Measurements from ENCODE around the gene DBF4B.
"Not testable (repeated sequence)": the region's sequence is repeated elsewhere in the genome, so short reads cannot be mapped to it uniquely, and the experiment has no call there.

Gene DBF4B, protein sequence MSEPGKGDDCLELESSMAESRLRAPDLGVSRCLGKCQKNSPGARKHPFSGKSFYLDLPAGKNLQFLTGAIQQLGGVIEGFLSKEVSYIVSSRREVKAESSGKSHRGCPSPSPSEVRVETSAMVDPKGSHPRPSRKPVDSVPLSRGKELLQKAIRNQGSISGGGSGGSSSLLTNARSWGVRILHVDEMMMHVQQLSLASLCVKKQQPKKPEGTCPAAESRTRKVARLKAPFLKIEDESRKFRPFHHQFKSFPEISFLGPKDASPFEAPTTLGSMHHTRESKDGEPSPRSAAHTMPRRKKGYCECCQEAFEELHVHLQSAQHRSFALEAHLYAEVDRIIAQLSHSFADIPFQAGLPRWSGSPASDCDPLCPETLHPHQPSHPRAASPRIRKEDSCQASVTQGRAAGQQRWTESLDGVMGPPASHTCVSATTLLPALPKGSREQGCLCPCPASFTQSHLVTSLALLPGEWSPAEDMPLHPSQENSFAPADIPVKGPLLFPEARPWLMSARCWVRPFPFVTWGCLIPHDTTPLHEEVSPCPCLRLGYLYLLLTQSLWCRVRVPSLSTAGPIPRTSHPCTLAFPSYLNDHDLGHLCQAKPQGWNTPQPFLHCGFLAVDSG

DNA sequence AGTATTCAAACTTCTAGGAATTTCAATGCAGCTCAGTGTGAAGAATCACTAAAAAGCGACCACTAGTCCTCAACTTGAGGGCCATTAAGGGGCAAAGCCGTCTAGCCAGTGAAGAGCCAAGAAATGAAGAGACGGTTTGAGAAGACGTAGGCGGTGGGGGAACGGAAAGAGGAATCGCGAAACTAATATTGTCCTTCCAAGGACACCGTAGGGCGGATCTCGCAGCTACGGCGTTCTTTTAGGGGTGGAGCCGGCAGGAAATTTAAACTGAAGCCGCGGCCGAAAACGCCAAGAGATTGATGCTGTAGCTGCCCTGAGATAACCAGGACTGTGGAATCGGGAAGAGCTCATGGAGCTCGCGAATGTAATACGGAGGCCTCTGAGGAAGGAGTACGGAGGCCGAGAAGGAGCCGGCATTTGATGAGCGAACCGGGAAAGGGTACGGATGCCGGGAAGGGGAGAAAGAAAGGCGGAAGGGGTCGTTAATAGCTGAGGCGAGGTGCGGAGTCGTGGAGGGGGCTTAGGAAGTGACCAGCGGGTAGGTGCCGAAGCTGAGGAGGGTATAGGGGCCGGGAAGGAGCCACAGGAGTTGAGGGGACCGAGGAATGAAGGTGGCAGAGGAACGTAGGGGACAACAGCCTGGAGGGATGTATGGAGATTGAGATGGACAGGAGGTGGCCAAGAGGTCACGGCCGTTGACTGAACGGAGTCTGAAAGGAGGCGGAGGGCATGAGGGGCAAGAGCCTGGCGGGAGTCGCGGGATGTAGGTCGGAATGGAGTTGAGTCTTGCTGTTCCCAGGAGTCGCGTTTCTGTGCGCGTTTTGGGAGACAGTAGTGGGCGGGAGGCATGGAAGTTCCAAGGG is at the start of gene DBF4B:
DBF4B (plus strand) TSS at position 265 of the 863 bp plus-strand sequence; CDS start at position 421, 156 bp downstream.
- peaks cover 11% of the 10 kb centered on the region for H3K27me3 Mint-ChIP-seq (ENCODE audit: low read depth)
- H3K4me1 Mint-ChIP-seq (ENCODE audit: low read depth), result peaks cover 7% of the 10 kb centered on the region
- H3K4me3 Mint-ChIP-seq, result no peak within 1 kb of the TSS
- H3K36me3 Mint-ChIP-seq (ENCODE audit: low read depth), result peaks cover 4% of the 10 kb centered on the region
- no peaks in the 10 kb centered on the region for H3K9me3 Mint-ChIP-seq
- H3K27ac Mint-ChIP-seq, result no peak within 1 kb of the TSS

DNA sequence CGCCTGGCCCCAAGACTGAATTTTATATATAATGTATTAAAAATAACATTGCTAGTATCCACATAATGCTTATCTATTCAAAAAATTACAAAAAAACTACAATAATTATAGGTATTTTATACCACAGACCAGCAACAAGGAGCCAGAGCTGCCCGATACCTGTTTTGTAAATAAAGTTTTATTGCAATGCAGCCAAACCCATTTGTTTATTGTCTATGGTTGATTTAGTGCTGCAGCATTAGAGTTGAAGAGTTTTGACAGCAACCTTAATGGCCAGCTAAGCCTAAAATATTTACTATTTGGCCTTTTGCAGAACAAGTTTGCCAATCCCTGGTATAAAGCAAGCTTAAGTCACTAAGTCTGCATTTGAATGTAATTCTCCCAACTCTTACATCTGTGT is 46.6 kb upstream of the DBF4B start:
- Mint-ChIP-seq H3K27me3 (ENCODE audit: low read depth) (peaks cover 28% of the 10 kb centered on the region), H3K9me3 (no peaks in the 10 kb centered on the region), H3K27ac (no peak overlapping the region), H3K4me3 (no peak overlapping the region), H3K4me1 (ENCODE audit: low read depth) (peaks cover 3% of the 10 kb centered on the region), H3K36me3 (ENCODE audit: low read depth) (peaks cover 2% of the 10 kb centered on the region)

DNA sequence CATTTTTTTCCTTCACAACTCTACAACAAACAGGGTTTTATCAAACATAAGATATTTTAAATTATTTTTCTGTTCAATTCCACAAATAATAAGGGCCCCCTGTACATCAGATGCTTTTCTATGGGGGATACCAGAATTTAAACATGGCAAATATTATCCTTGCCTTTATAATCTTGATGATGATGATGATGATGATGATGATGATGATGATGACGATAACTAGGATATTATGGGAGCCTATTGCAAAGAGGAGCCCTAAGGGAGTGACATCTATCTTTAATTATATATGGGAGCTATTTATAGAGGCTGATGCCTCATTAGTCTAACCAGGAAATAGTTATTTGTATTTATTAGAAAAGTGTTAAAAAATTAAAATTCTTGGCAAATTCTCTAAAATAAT is 45.4 kb upstream of the DBF4B start:
- H3K9me3 Mint-ChIP-seq, result no peaks in the 10 kb centered on the region
- H3K4me1 Mint-ChIP-seq (ENCODE audit: low read depth), result no peaks in the 10 kb centered on the region
- H3K36me3 Mint-ChIP-seq (ENCODE audit: low read depth), result no peaks in the 10 kb centered on the region
- H3K27me3 Mint-ChIP-seq (ENCODE audit: low read depth), result peaks cover 25% of the 10 kb centered on the region
- no peak overlapping the region for H3K4me3 Mint-ChIP-seq
- H3K27ac Mint-ChIP-seq, result no peak overlapping the region

DNA sequence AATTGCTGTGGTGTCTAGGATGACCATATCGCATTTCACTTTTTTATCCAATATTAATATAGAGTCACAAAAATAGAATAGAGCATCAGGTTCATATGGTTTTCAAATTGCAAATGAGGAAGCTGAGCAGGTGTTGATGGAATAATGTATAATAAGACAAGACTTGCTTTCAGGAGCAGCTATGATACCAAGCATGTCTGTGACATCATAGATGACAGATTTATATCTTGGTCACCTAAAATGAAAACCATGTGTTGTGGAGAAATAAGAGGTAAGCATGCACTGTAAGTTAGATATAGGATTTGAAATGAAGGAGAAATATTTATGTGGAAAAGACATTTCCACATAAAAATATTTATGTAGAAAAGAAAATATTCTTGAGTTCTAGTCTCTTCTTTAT is 43.6 kb upstream of the DBF4B start:
- no peaks in the 10 kb centered on the region for H3K4me1 Mint-ChIP-seq (ENCODE audit: low read depth)
- peaks cover 21% of the 10 kb centered on the region for H3K27me3 Mint-ChIP-seq (ENCODE audit: low read depth)
- no peaks in the 10 kb centered on the region for H3K36me3 Mint-ChIP-seq (ENCODE audit: low read depth)
- H3K9me3 Mint-ChIP-seq, result no peaks in the 10 kb centered on the region
- no peak overlapping the region for H3K27ac Mint-ChIP-seq
- no peak overlapping the region for H3K4me3 Mint-ChIP-seq

DNA sequence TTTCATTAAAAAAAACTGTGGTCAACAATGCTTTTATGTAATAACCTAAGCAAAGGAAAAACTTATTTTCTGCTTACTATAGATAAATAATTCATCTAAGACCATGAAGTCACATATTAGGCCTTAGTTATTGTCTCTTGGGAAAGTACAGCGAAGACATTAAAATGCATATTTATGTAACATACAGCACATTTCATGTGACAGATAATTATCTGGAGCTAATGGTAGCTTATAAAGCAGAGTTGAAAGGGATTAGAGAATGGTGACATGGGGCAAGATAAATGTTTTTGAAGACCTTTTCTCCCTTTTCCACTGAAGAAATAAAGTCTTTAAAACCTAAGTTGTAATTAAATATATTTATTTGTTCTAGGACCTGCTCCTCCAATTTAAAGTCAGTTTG is 42.5 kb upstream of the DBF4B start:
- no peak overlapping the region for H3K27ac Mint-ChIP-seq
- no peaks in the 10 kb centered on the region for H3K9me3 Mint-ChIP-seq
- H3K36me3 Mint-ChIP-seq (ENCODE audit: low read depth), result no peaks in the 10 kb centered on the region
- peaks cover 21% of the 10 kb centered on the region for H3K27me3 Mint-ChIP-seq (ENCODE audit: low read depth)
- no peak overlapping the region for H3K4me3 Mint-ChIP-seq
- no peaks in the 10 kb centered on the region for H3K4me1 Mint-ChIP-seq (ENCODE audit: low read depth)

DNA sequence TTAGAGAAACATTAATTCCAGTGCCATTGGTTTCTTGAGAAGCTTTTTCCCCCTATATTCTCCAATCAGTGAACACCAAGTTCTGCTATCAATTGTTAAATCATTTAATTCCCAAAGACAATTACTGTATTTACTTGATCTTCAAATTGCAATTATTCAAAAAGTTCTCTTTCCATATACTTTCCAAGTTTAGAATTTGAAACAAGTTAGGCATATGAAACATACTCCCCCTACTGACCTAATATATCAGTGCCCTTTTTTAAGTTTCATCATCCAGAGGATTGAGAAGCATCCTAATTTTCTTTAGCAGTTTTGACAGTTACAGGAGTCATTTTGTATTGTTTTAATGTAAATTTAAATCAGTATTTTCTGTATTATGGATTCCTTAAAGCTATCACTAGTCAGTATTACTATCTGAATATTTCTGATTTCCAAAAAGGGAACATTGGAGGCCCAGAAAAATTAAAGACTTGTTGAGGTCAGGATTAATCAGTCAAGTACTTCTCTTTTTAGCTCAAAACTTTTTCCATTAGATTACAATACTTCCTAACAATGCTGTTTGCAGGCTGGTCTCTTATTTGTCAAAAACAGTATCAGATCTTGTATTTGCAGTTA is 35.9 kb upstream of the DBF4B start:
- Mint-ChIP-seq H3K4me1 (ENCODE audit: low read depth) (no peaks in the 10 kb centered on the region), H3K27ac (no peak overlapping the region), H3K4me3 (no peak overlapping the region), H3K36me3 (ENCODE audit: low read depth) (no peaks in the 10 kb centered on the region), H3K9me3 (no peaks in the 10 kb centered on the region), H3K27me3 (ENCODE audit: low read depth) (peaks cover 1% of the 10 kb centered on the region)

DNA sequence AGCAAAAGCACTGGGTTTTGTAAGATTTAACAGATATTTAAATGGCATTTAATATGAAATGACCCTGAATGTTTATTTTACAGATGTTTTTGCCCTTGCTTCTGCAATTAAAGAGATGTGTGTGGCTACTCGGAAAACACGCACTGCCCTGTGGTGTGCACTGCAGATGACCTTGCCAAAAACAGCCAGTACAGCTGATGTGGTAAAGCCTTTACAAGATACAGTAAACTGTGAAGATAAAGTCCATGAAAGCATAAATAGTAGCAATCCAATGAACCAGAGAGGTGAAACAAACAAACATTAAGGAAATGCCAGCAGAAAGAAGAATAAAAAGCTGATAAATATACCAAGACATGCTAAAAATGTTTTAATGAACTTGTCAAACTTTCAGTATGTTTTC is 34.6 kb upstream of the DBF4B start:
- Mint-ChIP-seq H3K27ac (no peak overlapping the region), H3K4me3 (no peak overlapping the region), H3K36me3 (ENCODE audit: low read depth) (peaks cover 12% of the 10 kb centered on the region), H3K27me3 (ENCODE audit: low read depth) (no peaks in the 10 kb centered on the region), H3K4me1 (ENCODE audit: low read depth) (no peaks in the 10 kb centered on the region), H3K9me3 (no peaks in the 10 kb centered on the region)

DNA sequence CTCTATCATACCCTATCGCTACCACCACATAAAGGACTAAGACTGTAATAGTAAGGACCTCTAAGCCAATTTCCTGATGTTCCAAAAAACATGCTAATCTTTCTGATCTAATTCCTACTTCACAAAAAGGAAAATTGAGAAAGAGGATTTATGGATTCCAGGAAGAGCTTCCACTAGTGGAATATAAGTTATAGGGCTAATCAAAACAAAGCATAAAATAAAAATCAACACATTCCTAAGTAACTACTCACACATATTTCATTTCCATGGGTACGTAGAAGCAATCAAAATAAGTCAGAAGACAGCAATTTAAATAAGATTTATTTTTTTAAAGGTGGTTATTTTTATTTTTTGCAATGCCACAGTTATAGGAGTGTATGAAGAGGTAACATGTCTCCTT is 31.3 kb upstream of the DBF4B start:
- H3K27me3 Mint-ChIP-seq (ENCODE audit: low read depth), result no peaks in the 10 kb centered on the region
- H3K27ac Mint-ChIP-seq, result no peak overlapping the region
- no peaks in the 10 kb centered on the region for H3K4me1 Mint-ChIP-seq (ENCODE audit: low read depth)
- H3K9me3 Mint-ChIP-seq, result no peaks in the 10 kb centered on the region
- H3K4me3 Mint-ChIP-seq, result no peak overlapping the region
- H3K36me3 Mint-ChIP-seq (ENCODE audit: low read depth), result peaks cover 23% of the 10 kb centered on the region

DNA sequence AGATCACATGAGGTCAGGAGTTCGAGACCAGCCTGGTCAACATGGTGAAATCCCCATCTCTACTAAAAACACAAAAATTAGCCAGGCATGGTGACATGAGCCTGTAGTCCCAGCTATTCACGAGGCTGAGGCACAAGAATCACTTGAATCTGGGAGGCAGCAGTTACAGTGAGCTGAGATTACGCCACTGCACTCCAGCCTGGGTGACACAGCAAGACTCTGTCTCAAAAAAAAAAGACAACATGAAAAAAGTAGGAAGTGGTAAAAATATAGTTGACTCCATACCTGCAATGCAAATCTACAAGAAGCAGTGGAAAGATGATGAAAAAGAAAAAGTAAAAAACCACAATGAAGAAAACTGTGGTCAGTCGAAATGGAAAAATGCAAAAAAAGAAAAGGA is 25.2 kb upstream of the DBF4B start:
- not testable (repeated sequence) for H3K27ac Mint-ChIP-seq; H3K4me3 Mint-ChIP-seq; H3K9me3 Mint-ChIP-seq; H3K27me3 Mint-ChIP-seq (ENCODE audit: low read depth); H3K4me1 Mint-ChIP-seq (ENCODE audit: low read depth)
- H3K36me3 Mint-ChIP-seq (ENCODE audit: low read depth), result peaks cover 34% of the 10 kb centered on the region

DNA sequence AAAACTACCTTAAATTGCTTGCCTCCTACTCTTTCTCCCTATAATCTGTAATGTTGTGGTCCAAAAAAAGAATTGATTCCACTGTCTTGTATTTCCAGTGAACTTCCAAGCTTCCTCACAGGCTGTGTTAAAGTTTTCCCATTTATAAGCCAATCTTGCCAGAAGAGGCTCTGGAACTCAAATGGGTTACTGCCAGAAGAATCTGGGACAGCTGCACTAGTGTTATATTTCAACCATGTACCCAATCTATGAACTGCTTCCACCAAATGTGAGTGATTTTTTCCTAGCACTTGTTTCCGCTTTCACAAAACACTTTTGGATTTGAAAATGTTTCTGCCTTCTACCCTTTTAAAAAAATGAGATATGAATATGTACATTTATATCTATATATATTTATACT is 20.7 kb upstream of the DBF4B start:
- Mint-ChIP-seq H3K4me1 (ENCODE audit: low read depth) (peaks cover 26% of the 10 kb centered on the region), H3K27ac (no peak overlapping the region), H3K36me3 (ENCODE audit: low read depth) (peaks cover 21% of the 10 kb centered on the region)

DNA sequence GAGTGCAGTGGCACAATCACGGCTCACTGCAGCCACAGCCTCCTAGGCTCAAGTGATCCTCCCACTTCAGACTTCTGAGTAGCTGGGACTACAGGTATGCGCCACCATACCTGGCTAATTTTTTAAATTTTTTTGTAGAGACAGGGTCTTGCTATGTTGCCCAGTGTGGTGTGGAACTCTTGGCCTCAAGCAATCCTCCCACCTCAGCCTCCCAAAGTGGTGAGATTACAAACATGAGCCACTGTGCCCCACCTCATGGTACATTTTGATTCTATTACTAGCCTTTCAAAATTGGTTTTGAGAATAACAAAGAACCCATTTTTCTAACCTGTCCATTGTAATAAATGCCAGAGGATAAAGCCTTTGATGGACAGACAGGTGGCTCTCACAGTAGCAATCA is 20.3 kb upstream of the DBF4B start:
- peak overlapping the region; percentile 99 for H3K4me3 Mint-ChIP-seq
- no peak overlapping the region for H3K27ac Mint-ChIP-seq
- peaks cover 26% of the 10 kb centered on the region for H3K4me1 Mint-ChIP-seq (ENCODE audit: low read depth)
- peaks cover 18% of the 10 kb centered on the region for H3K36me3 Mint-ChIP-seq (ENCODE audit: low read depth)
- no peaks in the 10 kb centered on the region for H3K27me3 Mint-ChIP-seq (ENCODE audit: low read depth)
- H3K9me3 Mint-ChIP-seq, result no peaks in the 10 kb centered on the region

More for the DNA sequence above, 20.7 kb upstream of the DBF4B start:
- no peaks in the 10 kb centered on the region for H3K9me3 Mint-ChIP-seq
- H3K4me3 Mint-ChIP-seq, result no peak overlapping the region
- H3K27me3 Mint-ChIP-seq (ENCODE audit: low read depth), result no peaks in the 10 kb centered on the region

DNA sequence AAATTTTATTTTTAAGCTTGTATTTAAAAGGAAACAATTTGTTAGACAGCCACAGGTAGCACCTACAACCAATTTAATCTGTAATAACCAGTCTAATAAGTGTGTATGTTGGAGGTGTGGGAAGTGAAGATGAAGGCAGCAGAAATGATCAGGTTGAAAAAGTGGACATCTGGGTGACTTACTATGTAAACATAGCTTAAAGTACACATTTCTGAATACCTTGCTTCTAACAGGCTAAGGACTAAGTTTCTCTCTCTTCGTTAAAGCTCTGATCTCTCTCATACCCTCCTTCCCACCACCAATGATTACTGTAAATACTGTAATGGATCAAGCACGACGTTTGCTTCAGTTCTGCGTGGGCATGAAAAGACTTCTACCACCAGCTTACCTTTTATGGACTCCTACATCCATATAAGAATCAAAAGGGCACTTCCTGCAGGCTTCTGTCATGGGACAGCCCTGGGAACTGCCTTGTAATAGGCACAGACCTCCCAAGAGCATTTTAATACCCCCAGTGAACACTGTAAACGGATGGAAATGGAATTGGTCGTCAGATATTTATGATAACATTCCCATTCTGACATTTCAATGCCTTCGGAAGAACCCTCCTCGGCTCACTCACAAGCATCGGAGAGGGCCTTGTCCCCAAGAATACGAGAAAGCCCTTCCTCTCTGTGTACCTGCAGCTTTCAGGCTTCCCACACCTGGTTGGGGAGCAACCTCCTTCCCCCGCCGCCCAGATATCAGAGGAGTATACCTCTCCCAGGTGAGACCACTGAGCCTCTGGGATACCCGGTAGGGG is 19.6 kb upstream of the DBF4B start:
- H3K9me3 Mint-ChIP-seq, result no peaks in the 10 kb centered on the region
- peak overlapping the region; percentile 93 for H3K27ac Mint-ChIP-seq
- H3K27me3 Mint-ChIP-seq (ENCODE audit: low read depth), result no peaks in the 10 kb centered on the region
- H3K4me1 Mint-ChIP-seq (ENCODE audit: low read depth), result peaks cover 24% of the 10 kb centered on the region
- peak overlapping the region; percentile 99 for H3K4me3 Mint-ChIP-seq
- H3K36me3 Mint-ChIP-seq (ENCODE audit: low read depth), result peaks cover 13% of the 10 kb centered on the region

DNA sequence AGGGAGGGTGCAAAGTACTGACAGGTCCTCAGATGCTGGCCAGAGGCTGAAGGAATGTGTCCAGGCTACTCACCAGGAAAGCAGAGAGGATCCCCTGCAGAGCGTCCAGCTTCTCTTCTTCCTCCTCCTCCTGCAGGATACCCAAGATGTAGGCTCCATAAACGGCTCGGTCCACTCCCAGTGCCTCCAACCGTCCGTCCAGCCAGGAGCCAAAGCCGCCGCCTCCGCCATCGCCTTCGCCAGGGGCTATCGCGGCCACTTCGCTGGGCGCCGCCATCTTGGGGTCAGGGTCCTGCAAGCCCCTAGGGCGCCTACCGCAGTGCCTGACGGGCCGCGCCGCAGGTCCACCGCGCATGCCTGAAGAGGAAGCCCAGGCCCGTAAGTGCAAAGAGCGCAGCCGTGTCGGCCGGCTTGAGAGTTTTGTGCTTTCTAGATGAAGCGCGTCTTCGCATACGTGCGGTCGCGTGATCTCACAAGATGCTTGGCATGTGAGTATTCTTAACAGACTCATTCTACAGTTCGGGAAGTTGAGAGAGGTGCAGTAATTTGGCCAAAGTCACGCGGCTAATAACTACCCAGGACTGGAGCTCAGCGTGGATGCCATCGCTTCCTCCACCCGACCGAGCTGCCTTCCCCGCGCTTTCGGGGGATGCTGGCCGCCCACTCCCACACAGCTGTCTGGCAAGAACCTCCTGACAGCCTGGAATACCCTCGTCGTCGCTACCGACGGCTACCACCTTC is 18.8 kb upstream of the DBF4B start, which contains the start of gene CCDC43:
CCDC43 (minus strand) TSS at position 300 of the 741 bp plus-strand sequence; CDS start at position 277, 23 bp downstream.
- Mint-ChIP-seq H3K4me1 (ENCODE audit: low read depth) (peaks cover 24% of the 10 kb centered on the region), H3K9me3 (no peaks in the 10 kb centered on the region), H3K4me3 (peak within 1 kb of the TSS; percentile 99), H3K27ac (peak within 1 kb of the TSS; percentile 93), H3K27me3 (ENCODE audit: low read depth) (no peaks in the 10 kb centered on the region), H3K36me3 (ENCODE audit: low read depth) (peaks cover 11% of the 10 kb centered on the region)

Data from T-helper 1 cell treated with Interleukin-12 subunit alpha and Interleukin-12 subunit beta and Interleukin-4 antibody, amounts not matched to agents 30 μg/mL and 1 μg/mL, for 36 hours (primary cell).